ENCODE data around the gene DGKE. TPM values are rescaled to one million over a fixed set of nuclear protein-coding genes. Genes with fewer than 3 reads are reported as not detected.

Gene DGKE
- total and polyA plus RNA-seq, 2 experiments from 2014 or later: 5.0 to 6.3 TPM

DNA sequence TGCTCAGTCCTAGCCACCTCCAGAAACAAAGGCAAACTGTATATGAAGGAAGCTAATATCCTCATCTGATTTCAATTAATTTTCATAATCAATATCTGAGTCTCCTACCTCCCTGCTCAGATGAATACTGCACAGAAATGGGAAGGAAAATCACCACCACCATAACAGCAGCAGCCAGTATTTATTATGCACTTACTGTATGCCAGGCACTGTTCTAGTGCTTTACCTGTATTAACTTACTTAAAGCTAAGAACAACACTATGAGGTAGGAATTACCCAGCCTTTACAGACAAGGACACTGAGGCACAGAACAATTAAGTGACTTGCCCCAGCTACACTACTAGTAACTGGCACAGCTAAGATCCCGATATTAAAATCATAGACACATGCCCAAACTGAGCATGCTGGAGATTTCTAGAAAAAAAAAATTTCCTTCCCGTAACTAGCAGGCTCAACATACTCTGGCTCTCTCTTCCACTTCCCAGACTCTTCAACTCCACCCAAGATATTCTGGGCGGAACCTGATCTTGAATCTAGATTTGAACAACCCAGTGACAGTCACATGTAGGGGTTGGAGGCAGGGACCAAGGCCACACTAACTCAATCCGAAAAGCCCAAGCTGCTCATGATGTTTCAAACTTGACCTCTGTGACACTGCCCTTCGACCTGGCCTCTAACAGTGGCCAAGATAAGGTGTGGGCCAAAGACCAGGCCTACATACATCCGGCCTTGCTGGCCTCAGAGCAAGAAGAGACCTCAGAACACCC is 76.0 kb downstream of the DGKE start:
- peaks cover 9% of the 10 kb centered on the region for H3K27me3 ChIP-seq
- TF ChIP-seq, protein P1, sequence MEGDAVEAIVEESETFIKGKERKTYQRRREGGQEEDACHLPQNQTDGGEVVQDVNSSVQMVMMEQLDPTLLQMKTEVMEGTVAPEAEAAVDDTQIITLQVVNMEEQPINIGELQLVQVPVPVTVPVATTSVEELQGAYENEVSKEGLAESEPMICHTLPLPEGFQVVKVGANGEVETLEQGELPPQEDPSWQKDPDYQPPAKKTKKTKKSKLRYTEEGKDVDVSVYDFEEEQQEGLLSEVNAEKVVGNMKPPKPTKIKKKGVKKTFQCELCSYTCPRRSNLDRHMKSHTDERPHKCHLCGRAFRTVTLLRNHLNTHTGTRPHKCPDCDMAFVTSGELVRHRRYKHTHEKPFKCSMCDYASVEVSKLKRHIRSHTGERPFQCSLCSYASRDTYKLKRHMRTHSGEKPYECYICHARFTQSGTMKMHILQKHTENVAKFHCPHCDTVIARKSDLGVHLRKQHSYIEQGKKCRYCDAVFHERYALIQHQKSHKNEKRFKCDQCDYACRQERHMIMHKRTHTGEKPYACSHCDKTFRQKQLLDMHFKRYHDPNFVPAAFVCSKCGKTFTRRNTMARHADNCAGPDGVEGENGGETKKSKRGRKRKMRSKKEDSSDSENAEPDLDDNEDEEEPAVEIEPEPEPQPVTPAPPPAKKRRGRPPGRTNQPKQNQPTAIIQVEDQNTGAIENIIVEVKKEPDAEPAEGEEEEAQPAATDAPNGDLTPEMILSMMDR (IDR thresholded peaks at IDR 0.05; ENCODE audit: low read depth, low read length): no peak
- DNase-seq (ENCODE audit: low read depth in 1 of 2, low spot score in 1 of 2): no peak
- H3K4me3 ChIP-seq: no peak overlapping the region
- H3K36me3 ChIP-seq: peaks cover 4% of the 10 kb centered on the region
- H3K9me3 ChIP-seq (ENCODE audit: low read depth): no peaks in the 10 kb centered on the region
- peaks cover 4% of the 10 kb centered on the region for H3K4me1 ChIP-seq (ENCODE audit: low read depth)
- H3K27ac ChIP-seq: no peak overlapping the region

DNA sequence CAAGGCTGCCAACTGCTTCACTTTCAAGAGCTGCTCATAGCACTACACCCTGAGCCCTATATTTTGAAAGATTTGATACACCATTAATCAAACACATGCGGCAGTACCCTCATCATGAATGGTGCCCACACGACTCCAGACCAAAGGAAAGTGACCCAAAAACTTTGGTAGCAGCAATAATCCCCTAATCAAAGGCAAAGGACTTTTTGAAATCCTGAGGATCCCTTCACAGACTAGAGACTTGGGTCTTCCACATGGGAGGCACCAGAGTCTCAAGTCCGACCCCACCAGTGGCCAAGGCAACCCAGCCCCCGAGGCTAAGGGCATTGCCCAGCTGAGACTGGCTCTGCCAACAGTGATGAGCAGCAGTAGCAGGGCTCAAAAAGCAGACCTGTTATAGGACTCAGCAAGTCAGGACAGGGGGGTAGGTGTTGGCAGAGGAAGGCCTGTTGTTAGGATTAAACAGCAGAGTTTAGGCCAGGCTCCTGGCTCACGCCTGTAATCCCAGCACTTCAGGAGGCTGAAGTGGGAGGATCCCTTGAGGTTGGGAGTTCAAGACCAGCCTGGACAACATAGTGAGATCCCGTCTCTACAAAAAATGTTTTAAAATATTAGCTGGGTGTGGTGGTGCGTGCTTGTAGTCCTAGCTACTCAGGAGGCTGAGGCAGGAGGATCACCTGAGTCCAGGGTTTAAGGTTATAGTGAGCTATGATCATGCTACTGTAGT is 76.7 kb downstream of the DGKE start:
- Histone ChIP-seq H3K27ac (no peak overlapping the region), H3K4me1 (ENCODE audit: low read depth) (peaks cover 5% of the 10 kb centered on the region), H3K27me3 (peaks cover 13% of the 10 kb centered on the region), H3K36me3 (peaks cover 4% of the 10 kb centered on the region), H3K9me3 (ENCODE audit: low read depth) (no peaks in the 10 kb centered on the region), H3K4me3 (no peak overlapping the region)
- DNase-seq (ENCODE audit: low read depth in 1 of 2, low spot score in 1 of 2): no peak
- TF ChIP-seq, protein P1 (IDR thresholded peaks at IDR 0.05; ENCODE audit: low read depth, low read length): no peak

DNA sequence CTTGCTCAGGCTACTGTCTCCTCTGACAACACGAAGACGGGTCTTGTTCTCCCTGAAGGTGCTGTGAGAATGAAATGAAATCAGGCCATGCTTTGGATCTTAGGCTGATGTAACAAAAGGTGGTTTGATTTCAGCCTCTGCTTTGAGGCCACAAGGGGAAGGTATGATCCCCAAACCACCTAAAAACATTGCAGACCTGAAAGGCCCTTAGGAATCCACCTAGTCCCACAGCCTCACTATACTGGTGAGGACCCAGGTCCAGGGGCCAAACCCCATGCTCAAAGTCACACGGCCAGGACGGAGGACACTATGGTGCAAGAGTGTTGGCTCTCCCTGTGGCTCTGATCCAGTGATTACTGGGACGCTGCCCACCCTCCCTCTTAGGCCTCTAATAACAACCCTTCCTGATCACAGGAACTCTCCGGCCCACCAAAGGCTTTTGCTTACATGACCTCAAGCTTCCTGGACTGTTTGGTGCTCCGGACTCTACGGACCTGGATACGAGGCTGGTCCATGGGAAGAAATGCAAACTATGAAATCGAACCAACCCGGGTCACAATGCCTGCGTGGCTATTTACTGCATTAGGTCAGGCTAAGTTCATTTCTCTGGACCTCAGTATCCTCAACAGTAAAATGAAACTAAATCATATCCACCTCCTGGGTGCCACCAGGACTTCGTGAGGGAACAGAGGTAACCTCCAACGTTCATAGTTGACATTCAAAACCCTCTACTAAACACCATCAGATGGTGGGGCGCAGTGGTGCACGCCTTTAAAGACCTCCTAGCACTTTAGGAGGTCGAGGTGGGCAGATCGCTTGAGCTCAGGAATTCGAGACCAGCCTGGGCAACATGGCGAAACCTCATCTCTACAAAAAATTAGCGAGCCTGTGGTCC is 78.4 kb downstream of the DGKE start:
- Histone ChIP-seq H3K4me3 (no peak overlapping the region), H3K4me1 (ENCODE audit: low read depth) (peaks cover 5% of the 10 kb centered on the region), H3K27me3 (peaks cover 16% of the 10 kb centered on the region), H3K36me3 (no peaks in the 10 kb centered on the region), H3K9me3 (ENCODE audit: low read depth) (no peaks in the 10 kb centered on the region), H3K27ac (no peak overlapping the region)
- TF ChIP-seq, protein P1 (IDR thresholded peaks at IDR 0.05; ENCODE audit: low read depth, low read length): no peak
- DNase-seq (ENCODE audit: low read depth in 1 of 2, low spot score in 1 of 2): peak in 1 of 2 donors; percentile 27

DNA sequence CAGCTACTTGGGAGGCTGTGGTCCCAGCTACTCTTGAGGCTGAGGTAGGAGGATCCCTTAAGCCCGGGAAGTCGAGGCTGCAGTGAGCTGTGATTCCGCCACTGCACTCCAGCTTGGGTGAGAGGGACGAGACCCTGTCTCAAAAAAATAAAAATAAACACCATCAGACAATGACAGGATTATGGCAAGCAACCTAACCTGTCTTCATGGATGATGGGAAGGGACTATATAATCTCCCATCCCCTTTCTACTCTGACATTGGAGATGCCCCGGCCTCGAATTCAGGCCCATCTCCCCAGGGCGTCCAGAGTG is 79.0 kb downstream of the DGKE start:
- peak overlapping the region; percentile 73 for H3K4me3 ChIP-seq
- TF ChIP-seq, protein P1 (IDR thresholded peaks at IDR 0.05; ENCODE audit: low read depth, low read length): no peak
- peaks cover 5% of the 10 kb centered on the region for H3K4me1 ChIP-seq (ENCODE audit: low read depth)
- H3K9me3 ChIP-seq (ENCODE audit: low read depth): no peaks in the 10 kb centered on the region
- H3K27me3 ChIP-seq: peaks cover 16% of the 10 kb centered on the region
- H3K36me3 ChIP-seq: no peaks in the 10 kb centered on the region
- no peak overlapping the region for H3K27ac ChIP-seq
- DNase-seq (ENCODE audit: low read depth in 1 of 2, low spot score in 1 of 2): no peak

DNA sequence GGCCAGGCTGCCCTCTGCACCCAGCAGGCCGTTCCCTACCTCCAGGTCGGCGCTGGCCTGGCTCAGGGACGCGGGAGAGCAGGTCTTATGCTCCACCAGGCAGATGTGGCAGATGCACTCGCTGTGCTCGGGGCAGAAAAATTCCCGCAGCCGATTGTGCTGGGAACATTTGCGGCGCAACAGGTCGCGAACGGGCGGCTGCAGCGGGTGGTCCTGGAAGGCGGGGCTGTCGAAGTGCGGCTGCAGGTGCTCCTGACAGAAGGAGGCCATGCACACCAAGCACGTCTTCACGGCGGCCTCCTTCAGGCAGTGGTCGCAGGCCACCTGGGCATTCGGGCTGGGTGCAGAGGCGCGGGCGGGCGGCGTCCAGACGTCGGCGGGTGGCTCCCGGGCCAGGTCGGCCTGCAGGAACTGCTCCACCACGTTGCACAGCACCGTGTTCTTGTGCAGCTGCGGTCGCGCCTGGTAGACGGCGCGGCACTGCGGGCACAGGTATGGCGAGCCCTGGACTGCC is 79.5 kb downstream of the DGKE start:
- DNase-seq (ENCODE audit: low read depth in 1 of 2, low spot score in 1 of 2): peak; percentile 12 to 24
- Histone ChIP-seq H3K27me3 (peaks cover 16% of the 10 kb centered on the region), H3K36me3 (no peaks in the 10 kb centered on the region), H3K9me3 (ENCODE audit: low read depth) (no peaks in the 10 kb centered on the region), H3K4me3 (peak overlapping the region; percentile 73), H3K27ac (no peak overlapping the region), H3K4me1 (ENCODE audit: low read depth) (peaks cover 5% of the 10 kb centered on the region)
- TF ChIP-seq, protein P1 (IDR thresholded peaks at IDR 0.05; ENCODE audit: low read depth, low read length): no peak
